Naive thymus-derived CD4-positive, alpha-beta T cell (primary cell): ENCODE results near the gene PLEKHG4B. TPM values are rescaled to one million over a fixed set of nuclear protein-coding genes. Genes with fewer than 3 reads are reported as not detected.
"Not testable (repeated sequence)": the region's sequence is repeated elsewhere in the genome, so short reads cannot be mapped to it uniquely, and the experiment has no call there.

Source experiments
- ATAC-seq: fragments of 150-1000 bp; cut with Tn5 transposase; 2 replicates; pipeline ENCODE4 v1.10.0; 2021; ENCODE audit warnings: mild to moderate bottlenecking, moderate library complexity
- CTCF ChIA-PET: fragments of 350-600 bp; sonication (Branson Sonifier 250); formaldehyde crosslinking; loops from one replicate; lab custom pipeline; 2021; ENCODE audit warnings: antibody characterized with exemption; lab: Charles Lee
- POLR2A ChIA-PET: fragments of 350-600 bp; sonication (Branson Sonifier 250); formaldehyde crosslinking; loops from one replicate; lab custom pipeline; 2021; ENCODE audit warnings: antibody characterized with exemption, inconsistent platforms; lab: Charles Lee
- DNase-seq, 9 donors: peaks; one replicate each; pipeline versions ENCODE4 v3.0.0 to v3.0.0-alpha.2; 2020 to 2022; ENCODE audit warnings: mixed read lengths in 1 of 9
- H3K27ac ChIP-seq: one replicate; pipeline ENCODE4 v1.7.0; 2013; ENCODE audit warnings: mild to moderate bottlenecking, low read depth, low read length, moderate library complexity
- H3K27me3 ChIP-seq, 2 donors: one replicate each; pipeline ENCODE4 v1.7.0; 2013; ENCODE audit warnings: low read length in 2 of 2, mild to moderate bottlenecking in 2 of 2, moderate library complexity in 2 of 2; ENCODE audit not compliant: control insufficient read depth in 2 of 2, insufficient read depth in 2 of 2
- H3K36me3 ChIP-seq, 3 experiments: 1 replicate in 2 of 3; 2 replicates in 1 of 3; pipeline ENCODE4 v1.7.0; 2013; ENCODE audit warnings: low read length in 3 of 3, mild to moderate bottlenecking in 3 of 3, moderate library complexity in 1 of 3; ENCODE audit not compliant: insufficient read depth in 3 of 3, control insufficient read depth in 2 of 3
- H3K4me1 ChIP-seq, 2 donors: one replicate each; pipeline ENCODE4 v1.7.0; 2013; ENCODE audit warnings: low read length in 2 of 2, mild to moderate bottlenecking in 2 of 2, moderate library complexity in 1 of 2; ENCODE audit not compliant: control insufficient read depth in 2 of 2, insufficient read depth in 2 of 2
- H3K4me3 ChIP-seq: 2 replicates; pipeline ENCODE4 v1.7.0; 2013; ENCODE audit warnings: mild to moderate bottlenecking, low read length
- H3K9me3 ChIP-seq, 3 experiments: 1 replicate in 2 of 3; 2 replicates in 1 of 3; pipeline ENCODE4 v1.7.0; 2013; ENCODE audit warnings: low read length in 3 of 3; ENCODE audit not compliant: control insufficient read depth in 2 of 3
- H3K27ac Mint-ChIP-seq, 9 donors: one replicate each; pipeline ENCODE4 v1.8.0; 2020 to 2022; ENCODE audit warnings: mixed read lengths in 9 of 9, mild to moderate bottlenecking in 8 of 9, moderate library complexity in 5 of 9, inconsistent platforms in 2 of 9
- H3K27me3 Mint-ChIP-seq, 5 donors: one replicate each; pipeline ENCODE4 v1.8.0; 2021 to 2022; ENCODE audit warnings: mixed read lengths in 5 of 5, mild to moderate bottlenecking in 1 of 5
- H3K36me3 Mint-ChIP-seq, 5 donors: one replicate each; pipeline ENCODE4 v1.8.0; 2020 to 2022; ENCODE audit warnings: mixed read lengths in 5 of 5, mild to moderate bottlenecking in 3 of 5, inconsistent platforms in 1 of 5
- H3K4me1 Mint-ChIP-seq, 7 donors: one replicate each; pipeline ENCODE4 v1.8.0; 2020 to 2022; ENCODE audit warnings: mixed read lengths in 7 of 7, mild to moderate bottlenecking in 3 of 7, inconsistent platforms in 1 of 7
- H3K4me3 Mint-ChIP-seq, 10 donors: one replicate each; pipeline ENCODE4 v1.8.0; 2020 to 2022; ENCODE audit warnings: mild to moderate bottlenecking in 10 of 10, mixed read lengths in 10 of 10, moderate library complexity in 6 of 10, inconsistent platforms in 2 of 10
- H3K9me3 Mint-ChIP-seq, 11 donors: one replicate each; pipeline ENCODE4 v1.8.0; 2020 to 2022; ENCODE audit warnings: mixed read lengths in 11 of 11, mild to moderate bottlenecking in 4 of 11, inconsistent platforms in 1 of 11, moderate library complexity in 1 of 11
- intact Hi-C, 2 donors: fragments of 100-400 bp; cut with micrococcal nuclease; formaldehyde crosslinking; loops; one replicate each; pipeline ENCODE4 v1.15.1; 2023
- polyA plus RNA-seq, 2 donors: library from polyadenylated mRNA; unstranded; fragments of 300-500 nt; fragmentation: Illumina TruSeq; gene quantifications; one replicate each; pipeline ENCODE4 v1.2.3, GENCODE V29; 2021
- total RNA-seq, 6 experiments: library from RNA in 5 of 6; stranded (reverse) in 5 of 6; gene quantifications; 1 replicate in 5 of 6; 2 replicates in 1 of 6; pipeline ENCODE4 v1.2.3 and lab custom pipeline; 2021 to 2026

PLEKHG4B gene
- total and polyA plus RNA-seq, 7 experiments from 2014 or later: 0.39 to 2.0 TPM; not detected in 5

- POLR2A ChIA-PET: interaction anchor here (0.6 to 3.8 kb wide), 9 partner anchors 16 to 1582 kb away, joined by 3 to 27 read pairs (median 4); partner anchors contain the start of genes LRRC14B, NDUFS6 and PDCD6
- peaks cover 0 to 14% (median 0%) of the 10 kb centered on the region in 3 experiments for H3K36me3 ChIP-seq
- peak overlapping the region; percentile 92 for H3K27ac ChIP-seq
- H3K9me3 ChIP-seq: no peaks in the 10 kb centered on the region
- intact Hi-C loops: loop anchor here (1.0 to 5.0 kb wide), 6 partner anchors 24 to 225 kb away; partner anchors contain the start of genes EXOC3 (in 2 of the 2) and PDCD6 (in 1 of the 2)
- Mint-ChIP-seq H3K27ac (peak overlapping the region; percentile 87 to 96 (median 94)), H3K4me1 (peaks cover 46 to 74% (median 60%) of the 10 kb centered on the region in 7 donors), H3K36me3 (peaks cover 0 to 21% (median 8%) of the 10 kb centered on the region in 5 donors), H3K9me3 (no peaks in the 10 kb centered on the region), H3K27me3 (peaks cover 0 to 2% (median 0%) of the 10 kb centered on the region in 5 donors), H3K4me3 (peak overlapping the region; percentile 93 to 97 (median 96))
- CTCF ChIA-PET: interaction anchor here (1.2 kb wide), 1 partner anchor 30 kb away, joined by 7 read pairs; no protein-coding TSS in a partner anchor
- ATAC-seq: peak; percentile 12
- DNase-seq: peak in 8 of 9 donors; percentile 7 to 52 (median 11)
- H3K27me3 ChIP-seq: no peaks in the 10 kb centered on the region
- H3K4me1 ChIP-seq: peaks cover 13 to 14% of the 10 kb centered on the region in 2 donors
- peak overlapping the region; percentile 65 for H3K4me3 ChIP-seq
Observed at GRCh38 chr5:218457-219291, 126.7 kb downstream of the PLEKHG4B start.

- Mint-ChIP-seq H3K27me3 (peaks cover 0 to 2% (median 0%) of the 10 kb centered on the region in 5 donors), H3K27ac (peak overlapping the region; percentile 87 to 96 (median 94)), H3K4me3 (peak overlapping the region; percentile 93 to 97 (median 96)), H3K4me1 (peaks cover 40 to 69% (median 56%) of the 10 kb centered on the region in 7 donors), H3K36me3 (peaks cover 0 to 18% (median 5%) of the 10 kb centered on the region in 5 donors), H3K9me3 (no peaks in the 10 kb centered on the region)
- ATAC-seq (peak; percentile 25), DNase-seq (peak in 8 of 9 donors; percentile 19 to 38 (median 28))
- H3K4me1 ChIP-seq: peaks cover 13 to 14% of the 10 kb centered on the region in 2 donors
- H3K4me3 ChIP-seq: peak overlapping the region; percentile 65
- H3K36me3 ChIP-seq: peaks cover 0 to 15% (median 4%) of the 10 kb centered on the region in 3 experiments
- H3K27ac ChIP-seq: peak overlapping the region; percentile 92
- no peaks in the 10 kb centered on the region for H3K27me3 ChIP-seq
- ChIA-PET POLR2A (interaction anchor here (0.5 to 3.8 kb wide), 6 partner anchors 17 to 1581 kb away, joined by 3 to 27 read pairs (median 6); partner anchors contain the start of genes LRRC14B and PDCD6), CTCF (interaction anchor here (0.7 kb wide), 1 partner anchor 13 kb away, joined by 4 read pairs; no protein-coding TSS in a partner anchor)
- H3K9me3 ChIP-seq: no peaks in the 10 kb centered on the region
- intact Hi-C loops: loop anchor here (2.0 to 5.0 kb wide), 3 partner anchors 23 to 223 kb away; partner anchors contain the start of gene EXOC3 (in 1 of the 2)
Observed at GRCh38 chr5:219460-219863, 127.5 kb downstream of the PLEKHG4B start.

DNA sequence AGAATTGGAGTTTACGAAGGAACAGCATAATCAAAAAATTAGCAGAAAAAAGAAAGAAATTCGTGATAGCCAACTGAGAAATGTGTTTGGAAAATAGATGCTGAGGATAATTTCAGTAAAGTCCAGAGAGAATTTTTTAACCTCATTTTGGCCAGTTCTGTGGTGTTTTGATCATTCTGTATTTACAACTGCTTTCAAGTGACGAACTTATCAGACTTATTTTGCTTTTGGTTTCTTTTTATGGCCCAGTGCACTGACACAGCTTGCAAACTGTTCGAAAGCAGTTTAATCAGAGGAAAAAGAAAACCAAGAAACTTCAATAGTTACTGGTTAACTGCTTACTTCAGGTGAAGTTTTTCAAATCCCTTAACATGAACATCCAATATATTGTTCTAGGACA lies 128.0 kb downstream of the PLEKHG4B start:
- peak in 7 of 9 donors; percentile 31 to 54 (median 41) for DNase-seq
- peak overlapping the region; percentile 87 to 96 (median 94) for H3K27ac Mint-ChIP-seq

GRCh38 chr5:222951-223715 lies 131.2 kb downstream of the PLEKHG4B start:
- H3K9me3 ChIP-seq, POLR2A ChIA-PET, H3K27me3 Mint-ChIP-seq, CTCF ChIA-PET, intact Hi-C loops, H3K4me3 ChIP-seq, DNase-seq, H3K9me3 Mint-ChIP-seq, H3K27me3 ChIP-seq, ATAC-seq: not testable (repeated sequence)
- H3K36me3 Mint-ChIP-seq: peaks cover 9 to 33% (median 26%) of the 10 kb centered on the region in 5 donors
- H3K4me1 ChIP-seq: peaks cover 13 to 14% of the 10 kb centered on the region in 2 donors
- H3K4me3 Mint-ChIP-seq: peak overlapping the region in 3 of 10 donors; percentile 13 to 56 (median 47)
- peak overlapping the region in 5 of 9 donors; percentile 10 to 75 (median 34) for H3K27ac Mint-ChIP-seq
- H3K4me1 Mint-ChIP-seq: peaks cover 30 to 43% (median 32%) of the 10 kb centered on the region in 7 donors
- H3K36me3 ChIP-seq: peaks cover 11 to 48% (median 18%) of the 10 kb centered on the region in 3 experiments
- H3K27ac ChIP-seq: peak overlapping the region; percentile 11

More for the DNA sequence above, 128.0 kb downstream of the PLEKHG4B start:
- Histone ChIP-seq H3K27me3 (no peaks in the 10 kb centered on the region), H3K4me3 (peak overlapping the region; percentile 65), H3K9me3 (no peaks in the 10 kb centered on the region), H3K4me1 (peaks cover 13 to 14% of the 10 kb centered on the region in 2 donors), H3K36me3 (peaks cover 5 to 20% (median 9%) of the 10 kb centered on the region in 3 experiments), H3K27ac (peak overlapping the region; percentile 92)
- POLR2A ChIA-PET: interaction anchor here (0.5 to 3.8 kb wide), 4 partner anchors 26 to 1581 kb away, joined by 3 to 27 read pairs (median 6); partner anchors contain the start of genes LRRC14B and PDCD6
- intact Hi-C loops: loop anchor here (1.0 to 5.0 kb wide), 4 partner anchors 23 to 222 kb away; partner anchors contain the start of genes EXOC3 (in 1 of the 2) and PDCD6 (in 1 of the 2)
- H3K4me1 Mint-ChIP-seq: peaks cover 39 to 64% (median 52%) of the 10 kb centered on the region in 7 donors
- CTCF ChIA-PET: interaction anchor here (0.7 kb wide), 1 partner anchor 12 kb away, joined by 4 read pairs; no protein-coding TSS in a partner anchor
- peak overlapping the region; percentile 93 to 97 (median 96) for H3K4me3 Mint-ChIP-seq
- H3K9me3 Mint-ChIP-seq: peaks cover 0 to 1% (median 0%) of the 10 kb centered on the region in 11 donors
- H3K27me3 Mint-ChIP-seq: peaks cover 0 to 2% (median 0%) of the 10 kb centered on the region in 5 donors
- ATAC-seq: peak; percentile 20
- H3K36me3 Mint-ChIP-seq: peaks cover 0 to 19% (median 8%) of the 10 kb centered on the region in 5 donors

- H3K4me3 Mint-ChIP-seq: no peak overlapping the region
- H3K4me1 Mint-ChIP-seq: peaks cover 30 to 43% (median 32%) of the 10 kb centered on the region in 7 donors
- ChIA-PET POLR2A (no interaction called here), CTCF (no interaction called here)
- Histone ChIP-seq H3K4me3 (no peak overlapping the region), H3K36me3 (peaks cover 16 to 50% (median 18%) of the 10 kb centered on the region in 3 experiments), H3K4me1 (peaks cover 13 to 14% of the 10 kb centered on the region in 2 donors), H3K27me3 (no peaks in the 10 kb centered on the region), H3K27ac (no peak overlapping the region), H3K9me3 (no peaks in the 10 kb centered on the region)
- DNase-seq (no peak), ATAC-seq (no peak)
- intact Hi-C loops: no loop called here
- H3K27ac Mint-ChIP-seq: peak overlapping the region in 1 of 9 donors; percentile 41
- H3K36me3 Mint-ChIP-seq: peaks cover 11 to 36% (median 28%) of the 10 kb centered on the region in 5 donors
- peaks cover 0 to 1% (median 0%) of the 10 kb centered on the region in 11 donors for H3K9me3 Mint-ChIP-seq
- H3K27me3 Mint-ChIP-seq: peaks cover 0 to 2% (median 0%) of the 10 kb centered on the region in 5 donors
Observed at GRCh38 chr5:223791-224190, 131.8 kb downstream of the PLEKHG4B start.
